Activated T-cell treated with anti-CD3 and anti-CD28 coated beads for 48 hours (primary cell): Measurements from ENCODE around the gene UGGT2.
"Not testable (repeated sequence)": the region's sequence is repeated elsewhere in the genome, so short reads cannot be mapped to it uniquely, and the experiment has no call there.

Source experiments
- DNase-seq: peaks from one replicate; pipeline ENCODE4 v3.0.0-alpha.2; 2020; ENCODE audit warnings: low read depth

Gene UGGT2

DNA sequence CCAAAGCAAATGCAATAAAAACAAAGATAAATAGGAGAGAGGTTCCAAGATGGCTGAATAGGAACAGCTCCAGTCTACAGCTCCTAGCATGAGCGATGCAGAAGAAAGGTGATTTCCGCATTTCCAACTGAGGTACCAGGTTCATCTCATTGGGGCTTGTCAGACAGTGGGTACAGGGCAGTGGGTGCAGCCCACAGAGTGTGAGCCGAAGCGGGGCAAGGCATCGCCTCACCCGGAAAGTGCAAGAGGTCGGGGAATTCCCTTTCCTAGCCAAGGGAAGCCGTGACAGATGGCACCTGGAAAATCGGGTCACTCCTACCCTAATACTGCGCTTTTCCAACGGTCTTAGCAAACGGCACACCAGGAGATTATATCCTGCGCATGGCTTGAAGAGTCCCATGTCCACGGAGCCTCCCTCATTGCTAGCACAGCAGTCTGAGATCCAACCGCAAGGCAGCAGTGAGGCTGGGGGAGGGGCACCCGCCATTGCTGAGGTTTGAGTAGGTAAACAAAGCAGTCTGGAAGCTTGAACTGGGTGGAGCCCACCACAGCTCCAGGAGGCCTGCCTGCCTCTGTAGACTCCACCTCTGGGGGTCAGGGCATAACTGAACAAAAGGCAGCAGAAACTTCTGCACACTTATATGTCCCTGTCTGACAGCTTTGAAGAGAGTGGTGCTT, 6.6 kb downstream of the UGGT2 start:
- not testable (repeated sequence) for DNase-seq

DNA sequence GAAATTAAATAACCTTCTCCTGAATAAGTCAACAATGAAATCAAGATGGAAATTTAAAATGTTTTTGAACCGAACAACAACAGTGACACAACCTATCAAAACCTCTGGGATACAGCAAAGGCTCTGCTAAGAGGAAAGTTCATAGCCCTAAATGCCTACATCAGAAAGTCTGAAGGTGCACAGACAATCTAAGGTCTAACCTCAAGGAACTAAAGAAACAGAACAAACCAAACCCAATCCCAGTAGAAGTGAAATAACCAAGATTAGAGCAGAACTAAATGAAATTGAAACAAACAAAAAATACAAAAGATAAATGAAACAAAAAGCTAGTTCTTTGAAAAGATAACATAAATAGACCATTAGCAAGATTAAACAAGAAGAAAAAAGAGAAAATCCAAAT, 9.0 kb downstream of the UGGT2 start:
- no peak for DNase-seq

DNA sequence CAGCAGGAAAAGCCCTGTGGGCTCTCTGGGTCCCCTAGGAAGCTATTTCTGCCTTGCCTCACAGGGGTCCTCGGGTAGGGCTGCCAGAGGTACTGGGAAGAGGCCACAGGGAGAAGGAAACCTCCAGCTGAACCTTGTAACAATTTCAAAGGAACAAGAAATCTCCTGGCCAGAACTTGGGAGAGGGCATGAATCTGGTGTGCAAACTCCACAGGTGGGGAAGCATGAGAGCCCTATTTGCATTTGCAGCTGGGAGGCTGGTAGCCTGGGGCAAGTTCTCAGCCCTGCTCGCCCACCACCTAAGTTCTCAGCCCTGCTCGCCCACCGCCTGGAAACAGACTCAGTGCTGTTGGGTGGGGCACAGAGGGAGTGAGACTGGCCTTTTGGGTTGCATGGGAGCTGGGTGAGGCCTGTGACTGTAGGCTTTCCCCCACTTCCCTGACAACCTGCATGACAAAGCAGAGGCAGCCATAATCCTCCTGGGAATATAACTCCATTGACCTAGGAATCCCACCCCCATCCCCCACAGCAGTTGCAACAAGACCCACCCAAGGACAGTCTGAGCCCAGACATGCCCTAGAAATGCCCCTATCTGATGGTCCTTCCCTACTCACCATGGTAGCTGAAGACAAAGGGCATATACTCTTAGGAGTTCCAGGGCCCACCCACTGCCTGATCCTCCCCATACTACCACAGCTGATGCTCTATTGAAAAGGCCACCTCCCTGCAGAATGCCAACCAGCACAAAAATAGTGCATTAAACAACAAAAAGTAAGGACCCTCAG, 11.7 kb downstream of the UGGT2 start:
- DNase-seq = no peak

DNA sequence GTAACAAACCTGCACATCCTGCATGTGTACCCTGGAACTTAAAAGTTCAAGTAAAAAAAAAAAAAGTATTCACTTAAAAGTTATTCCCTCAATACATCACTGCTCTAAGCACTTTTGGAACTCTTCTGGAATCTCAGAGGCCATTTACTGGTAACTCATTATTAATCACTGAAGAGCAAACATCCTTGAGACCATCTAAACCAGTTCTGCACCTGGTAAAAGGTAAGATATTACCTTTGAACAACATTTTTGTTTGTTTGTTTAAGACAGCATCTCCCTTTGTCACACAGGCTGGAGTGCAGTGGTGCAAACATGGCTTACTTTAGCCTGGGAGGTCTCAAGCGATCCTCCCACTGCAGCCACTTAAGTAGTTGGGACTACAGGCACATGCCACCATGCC, 16.7 kb downstream of the UGGT2 start:
- DNase-seq = no peak

DNA sequence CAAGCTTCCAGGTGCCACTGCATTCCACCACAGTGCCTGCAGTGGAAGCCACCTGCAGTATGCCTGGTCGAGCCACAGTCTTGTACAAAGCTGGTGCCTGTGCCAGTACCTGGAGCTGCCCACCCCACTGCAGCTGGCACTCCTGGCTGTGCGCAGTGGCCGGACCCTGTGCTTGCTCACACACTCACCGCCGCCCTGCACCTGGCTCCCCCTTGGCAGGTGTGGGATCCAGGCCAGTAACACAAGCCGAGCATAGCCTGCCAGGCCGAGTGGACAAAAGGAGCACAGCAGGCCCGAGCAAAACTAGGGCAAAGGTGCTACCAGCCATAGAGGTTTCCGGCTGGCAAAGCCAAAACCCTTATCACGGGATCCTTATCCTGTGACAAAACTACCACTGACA, 18.5 kb downstream of the UGGT2 start:
- no peak for DNase-seq

DNA sequence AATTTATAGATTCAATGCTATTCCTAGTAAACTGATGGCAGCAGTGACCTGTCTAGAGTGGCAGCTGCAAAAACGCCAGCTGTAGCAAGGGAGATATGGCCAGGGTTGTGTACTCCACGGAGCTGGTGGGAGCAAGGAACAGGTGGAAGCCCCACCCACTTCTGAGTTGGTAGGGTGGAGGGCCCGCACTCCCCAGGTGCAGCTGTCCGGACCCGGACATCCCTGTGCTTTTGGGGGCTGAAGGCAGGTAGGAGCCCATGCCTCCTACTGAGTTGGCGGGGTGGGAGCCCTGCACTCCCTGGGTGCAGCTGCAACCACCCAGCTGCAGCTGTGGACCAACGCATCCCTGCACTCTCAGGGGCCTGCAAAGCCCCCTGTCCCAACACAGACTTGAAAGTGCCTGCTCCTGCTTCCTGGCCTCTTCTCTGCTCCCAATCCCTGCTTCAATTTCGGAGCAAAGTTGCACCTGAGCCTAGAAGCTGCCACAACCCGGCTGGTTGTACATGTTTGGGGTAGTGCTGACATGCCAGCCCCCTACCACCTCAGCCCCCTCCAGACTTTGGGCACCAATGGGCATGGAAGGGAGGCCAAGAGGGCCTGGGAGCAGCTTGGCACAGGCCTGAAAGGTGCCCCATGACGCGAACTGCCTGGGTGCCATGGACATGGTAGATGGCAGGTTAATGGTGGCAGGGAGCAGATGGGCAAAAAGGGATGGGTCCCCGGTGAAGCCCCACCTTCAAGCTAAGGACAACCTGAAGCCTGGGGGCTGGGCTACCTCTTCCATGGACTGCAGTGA, 19.8 kb downstream of the UGGT2 start:
- no peak for DNase-seq

DNA sequence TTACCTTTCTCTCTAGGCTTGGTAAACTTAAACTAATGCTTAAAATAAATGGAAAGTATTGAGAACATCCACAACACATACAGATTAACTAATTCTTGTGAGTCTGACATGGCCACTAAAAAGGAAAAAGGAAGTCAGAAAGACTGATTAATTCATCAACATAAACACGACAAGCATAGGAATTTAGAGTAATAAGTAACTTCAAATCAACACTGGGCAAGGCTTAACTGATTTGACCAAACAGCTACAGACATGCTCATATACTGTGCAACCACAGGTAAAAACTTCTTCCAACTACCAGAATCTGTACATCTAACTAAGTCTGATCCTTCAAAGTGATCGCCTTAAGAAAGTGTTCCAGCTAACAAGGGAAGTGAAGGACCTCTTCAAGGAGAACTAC, 20.5 kb downstream of the UGGT2 start:
- DNase-seq = no peak

DNA sequence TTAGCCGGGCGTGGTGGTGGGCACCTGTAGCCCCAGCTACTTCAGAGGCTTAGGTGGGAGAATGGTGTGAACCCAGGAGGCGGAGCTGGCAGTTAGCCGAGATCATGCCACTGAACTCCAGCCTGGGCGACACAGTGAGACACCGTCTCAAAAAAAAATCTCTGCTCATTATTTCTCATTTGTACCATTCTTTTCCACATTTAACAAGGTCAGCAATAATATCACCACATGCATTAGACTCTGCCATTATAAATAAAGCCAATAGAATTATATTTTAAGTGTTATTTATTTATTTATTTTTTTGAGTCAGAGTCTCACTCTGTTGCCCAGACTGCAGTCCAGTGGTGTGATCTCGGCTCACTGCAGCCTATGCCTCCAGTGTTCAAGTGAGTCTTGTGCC, 24.2 kb downstream of the UGGT2 start:
- DNase-seq = no peak

DNA sequence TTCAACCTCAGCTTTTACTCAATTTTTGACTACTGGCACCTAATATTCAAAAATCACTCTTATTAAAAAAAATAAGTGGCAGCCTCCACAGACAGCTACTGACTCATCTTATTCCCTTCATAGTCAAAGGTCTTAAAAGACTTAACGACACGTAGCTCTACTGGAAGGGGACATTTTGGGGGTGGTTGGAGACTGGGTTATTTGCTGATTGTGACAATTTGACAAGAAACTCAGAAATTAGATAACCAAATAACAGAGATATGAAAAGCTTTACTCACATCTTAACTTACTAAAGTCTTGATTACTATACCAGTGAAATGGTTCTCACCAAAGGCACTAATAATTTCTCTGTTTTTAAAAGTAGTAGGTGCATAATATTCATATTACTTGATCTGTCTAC, 25.7 kb downstream of the UGGT2 start:
- no peak for DNase-seq

DNA sequence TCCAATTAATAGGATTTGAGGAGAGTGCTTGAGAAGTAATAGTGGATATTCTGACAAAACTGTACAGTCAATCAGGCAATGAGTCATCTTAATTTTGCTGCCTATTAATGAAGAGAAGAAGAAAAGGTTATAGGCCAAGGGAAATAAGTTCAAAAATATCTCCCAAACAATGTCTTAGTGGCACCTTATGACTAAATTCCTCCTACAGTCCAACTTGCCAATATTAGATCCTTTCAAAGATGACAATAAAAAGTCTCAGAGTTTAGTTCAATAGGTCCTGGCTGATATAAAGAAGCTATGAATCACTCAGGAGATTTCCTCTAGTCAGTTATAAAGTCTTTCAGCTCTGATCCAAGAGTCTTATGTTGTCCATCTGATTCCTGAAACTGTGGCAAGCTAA, 27.9 kb downstream of the UGGT2 start:
- no peak for DNase-seq

DNA sequence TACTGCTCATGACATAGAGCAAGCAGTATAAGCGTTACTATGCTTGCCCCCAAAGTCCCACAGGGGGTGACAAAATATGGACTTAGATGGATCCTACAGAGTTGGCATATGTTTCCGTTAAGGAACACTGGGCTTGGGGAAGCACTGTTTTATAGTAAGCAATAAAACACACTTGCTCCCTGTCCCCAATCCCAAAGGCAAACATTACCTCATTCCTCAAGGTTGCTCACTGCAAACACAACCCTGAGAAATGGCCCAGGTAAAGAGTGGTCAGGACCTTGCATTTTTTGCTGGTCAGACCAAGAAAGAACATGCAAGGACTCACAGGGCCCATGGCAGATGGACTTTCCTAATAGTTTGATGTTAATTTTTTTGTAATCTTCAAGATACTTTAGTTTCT, 32.3 kb downstream of the UGGT2 start:
- no peak for DNase-seq

DNA sequence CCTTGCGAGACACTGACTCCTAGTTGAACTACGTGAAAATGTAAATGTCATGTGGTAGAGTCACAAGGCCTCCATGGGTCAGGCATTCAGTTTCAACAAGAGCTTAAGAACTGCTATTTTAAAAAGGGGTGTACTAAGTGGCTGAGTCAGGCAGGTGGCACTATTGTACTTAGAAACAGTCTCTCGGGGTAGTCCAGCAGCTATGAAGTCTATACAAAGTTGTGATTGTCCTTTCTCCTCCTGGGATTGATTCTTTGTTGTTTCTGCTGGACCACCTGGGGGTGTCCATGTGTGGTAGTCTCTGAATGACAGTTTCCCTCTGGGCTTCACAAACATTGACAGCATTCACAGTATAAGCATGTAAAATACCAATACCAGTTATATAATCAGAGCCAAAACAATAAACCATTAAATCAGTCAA, 33.0 kb downstream of the UGGT2 start:
- no peak for DNase-seq

DNA sequence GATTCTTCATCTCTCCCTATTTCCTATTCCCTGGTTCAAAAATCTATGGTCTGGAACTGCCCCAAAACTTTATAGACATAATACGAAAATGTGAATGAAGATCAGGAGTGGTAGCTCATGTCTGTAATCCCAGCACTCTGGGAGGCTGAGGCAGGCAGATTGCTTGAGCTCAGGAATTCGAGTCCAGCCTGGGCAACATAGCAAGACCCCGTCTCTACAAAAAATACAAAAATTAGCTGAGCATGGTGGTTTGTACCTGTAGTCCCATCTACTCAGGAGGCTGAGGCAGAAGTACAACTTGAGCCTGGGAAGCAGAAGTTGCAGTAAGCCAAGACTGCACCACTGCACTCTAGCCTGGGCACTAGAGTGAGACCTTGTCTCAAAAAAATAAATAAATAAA, 35.1 kb downstream of the UGGT2 start:
- no peak for DNase-seq

DNA sequence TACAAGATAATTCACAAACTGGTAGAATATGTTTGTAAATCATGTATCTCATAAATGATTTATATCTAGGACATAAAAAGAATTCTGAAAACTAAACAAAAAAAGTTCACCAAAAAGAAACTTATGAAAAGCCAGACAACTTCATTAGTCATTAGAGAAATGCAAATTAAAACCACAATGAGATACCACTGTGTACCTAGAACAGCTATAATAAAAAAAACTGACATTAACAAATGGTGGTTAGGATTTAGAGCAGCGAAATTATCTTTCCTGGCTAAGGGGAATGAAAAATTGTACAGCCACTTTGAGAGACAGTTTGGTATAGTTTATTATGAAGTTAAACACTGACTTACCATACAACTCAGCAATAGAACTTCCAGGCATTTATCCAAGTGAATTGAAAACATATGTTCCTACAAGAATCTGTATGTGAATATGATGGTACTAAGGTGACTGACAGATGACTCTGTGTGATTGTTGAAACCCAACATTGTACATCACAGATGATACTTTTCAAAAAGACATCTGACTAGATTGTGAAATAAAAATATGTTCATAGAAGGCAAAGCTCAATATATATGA, 41.8 kb downstream of the UGGT2 start:
- no peak for DNase-seq

DNA sequence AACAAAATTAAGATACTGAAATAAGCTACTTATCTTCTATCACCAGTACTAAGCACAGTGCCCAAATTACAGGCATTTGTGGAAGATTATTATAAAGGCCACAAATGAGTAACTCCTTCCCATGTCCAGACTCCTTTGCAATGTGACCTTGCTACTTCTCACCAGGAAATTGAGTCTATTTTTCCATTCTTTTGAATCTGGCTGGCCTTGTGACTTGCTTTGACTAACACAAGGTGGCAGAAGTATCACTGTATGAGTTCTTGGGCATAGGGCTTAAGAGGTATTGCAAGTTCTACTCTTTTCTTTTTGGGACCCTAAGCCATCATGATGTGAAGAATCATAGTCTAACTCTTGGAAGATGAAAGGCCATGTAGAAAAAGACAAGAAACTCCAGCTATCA, 49.9 kb downstream of the UGGT2 start:
- no peak for DNase-seq

DNA sequence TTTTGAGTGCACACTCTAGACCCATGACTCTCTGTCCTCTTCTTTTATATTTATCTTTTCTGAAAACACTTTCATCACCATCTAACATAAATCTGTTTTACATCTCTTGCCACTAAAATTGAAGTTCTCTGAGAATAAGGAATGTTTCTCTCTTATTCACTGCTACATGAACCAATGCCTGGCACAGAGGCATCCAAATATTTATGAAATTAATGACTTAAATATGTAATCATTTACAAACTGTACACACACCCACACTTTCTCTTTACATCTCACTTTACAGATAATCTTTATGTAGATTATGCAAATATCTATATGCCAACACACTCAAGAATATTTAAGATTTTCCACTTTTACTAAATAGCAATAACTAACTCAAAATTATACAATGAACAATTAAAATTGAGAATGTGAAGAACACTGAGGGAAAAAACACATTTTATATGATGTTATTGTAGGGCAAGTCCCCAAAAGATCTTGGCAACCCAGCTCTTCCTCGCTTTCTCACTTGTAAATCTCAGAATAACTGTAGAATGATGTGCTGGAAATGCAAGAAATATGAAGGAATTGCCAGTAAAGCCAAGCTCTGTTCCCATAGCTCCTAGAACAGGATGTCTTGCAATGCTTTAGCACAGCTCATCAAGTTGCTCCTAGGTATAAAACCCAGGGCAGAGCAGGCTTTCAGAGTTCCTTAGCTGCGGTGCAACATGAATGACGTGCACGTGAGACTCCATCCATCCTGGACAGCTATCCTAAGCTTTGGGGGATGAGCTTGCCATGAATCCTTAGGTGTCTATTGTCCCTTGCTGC, 50.7 kb downstream of the UGGT2 start:
- DNase-seq = no peak

DNA sequence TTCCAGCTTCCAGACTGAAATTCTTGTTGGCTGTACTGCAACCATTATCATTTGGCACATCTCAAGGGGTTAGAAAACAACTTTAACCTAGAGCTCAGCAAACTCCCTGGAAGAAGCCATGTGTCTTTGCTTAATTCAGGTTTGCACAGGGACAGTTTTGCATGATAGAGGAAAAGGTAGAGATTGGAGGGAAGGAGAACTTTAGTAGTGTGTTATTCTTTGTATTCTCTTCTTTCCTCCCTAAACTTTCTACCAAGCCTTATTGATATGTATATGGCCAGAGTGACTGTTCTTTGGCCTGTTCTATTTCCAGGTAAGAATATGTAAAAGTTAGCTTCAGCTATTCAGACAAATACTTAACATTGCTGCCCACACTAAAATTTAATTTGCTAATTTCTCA, 53.1 kb downstream of the UGGT2 start:
- no peak for DNase-seq

DNA sequence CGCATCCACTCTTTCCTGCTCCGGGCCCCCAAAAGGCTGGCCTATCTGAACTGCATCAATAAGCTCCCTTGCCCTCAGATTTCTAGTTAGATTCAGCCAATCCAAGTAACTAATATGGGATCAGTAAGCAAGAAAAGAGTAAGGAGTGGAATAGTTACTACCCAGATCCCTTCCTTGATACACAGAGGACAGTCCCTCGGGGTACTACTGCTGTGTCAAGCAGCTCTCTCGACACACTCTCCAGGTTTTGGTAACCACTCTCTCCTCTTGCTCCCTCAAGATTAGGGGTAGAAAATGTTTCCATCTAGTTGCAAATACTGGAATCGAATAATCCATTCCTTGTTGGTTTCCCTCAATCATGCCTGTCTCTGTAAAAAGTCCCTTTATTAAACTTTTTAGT, 65.4 kb downstream of the UGGT2 start:
- DNase-seq = no peak

DNA sequence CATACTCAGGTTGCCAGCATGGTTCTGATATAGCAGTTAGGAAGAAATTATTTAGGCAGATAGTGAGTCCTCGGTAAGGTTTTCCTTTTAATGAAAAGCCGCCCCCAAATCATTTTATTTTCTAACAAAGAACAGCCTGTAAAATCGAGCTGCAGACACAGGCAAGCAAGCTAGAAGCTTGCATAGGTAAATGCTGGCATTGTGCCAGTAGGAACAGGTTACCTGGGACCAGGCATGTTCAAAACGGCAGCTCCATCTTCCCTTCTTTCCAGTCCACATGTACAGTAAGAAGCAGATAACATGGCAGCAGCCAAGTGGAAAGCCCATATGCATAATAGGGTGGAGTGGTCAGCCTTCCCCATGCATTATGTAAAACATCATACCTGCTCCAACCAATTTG, 71.1 kb downstream of the UGGT2 start:
- DNase-seq = no peak

DNA sequence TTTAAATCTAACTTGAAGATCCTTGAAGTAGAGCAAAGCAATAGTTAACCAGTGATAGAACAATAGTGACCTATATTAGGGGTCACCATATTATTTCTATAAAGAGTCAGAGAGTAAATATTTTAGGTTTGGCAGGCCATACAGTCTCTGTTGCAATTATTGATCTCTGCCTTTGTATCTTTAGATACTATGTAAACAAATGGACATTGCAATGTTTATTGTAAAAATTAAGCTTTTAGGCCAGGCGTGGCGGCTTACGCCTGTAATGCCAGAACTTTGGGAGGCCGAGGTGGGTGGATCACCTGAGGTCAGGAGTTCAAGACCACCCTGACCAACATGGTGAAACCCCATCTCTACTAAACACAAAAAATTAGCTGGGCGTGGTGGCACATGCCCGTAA, 80.5 kb downstream of the UGGT2 start:
- DNase-seq = not testable (repeated sequence)

DNA sequence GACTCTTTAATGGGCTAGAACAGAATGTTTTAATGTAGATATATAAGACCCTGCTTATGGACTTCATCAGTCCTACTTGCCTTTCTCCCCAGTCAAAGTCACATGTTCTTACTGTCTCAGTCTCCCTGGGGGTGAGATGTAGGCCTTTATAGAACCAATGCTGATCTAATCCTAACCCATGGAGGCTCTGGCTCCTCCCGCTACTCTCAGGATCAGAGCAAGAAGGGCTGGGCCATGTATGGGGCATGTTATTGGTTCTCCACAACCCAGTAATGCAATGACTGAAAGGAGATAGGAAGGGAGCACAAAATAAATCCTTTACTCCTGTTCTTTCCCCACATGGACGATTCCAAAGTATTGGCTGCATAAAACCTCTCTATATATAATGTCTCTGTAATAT, 82.3 kb downstream of the UGGT2 start:
- no peak for DNase-seq

DNA sequence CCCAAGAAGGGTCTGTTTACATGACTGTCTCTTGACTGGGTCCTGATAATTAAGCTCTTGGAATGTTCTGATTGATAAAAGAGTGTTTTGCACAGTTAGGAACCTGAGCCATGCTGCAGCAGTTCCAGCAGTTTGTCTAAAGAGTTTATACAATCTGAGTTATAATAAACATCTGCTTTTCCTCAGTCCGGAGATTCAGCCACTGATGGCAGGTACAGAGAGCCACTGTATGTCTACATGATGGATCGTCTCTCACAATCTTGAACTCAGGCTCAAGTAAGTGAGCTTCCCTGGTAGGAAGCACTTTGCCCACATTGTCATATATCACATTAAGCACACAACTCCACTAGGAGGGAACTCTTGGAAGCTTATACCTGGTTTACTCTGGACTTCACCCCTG, 84.3 kb downstream of the UGGT2 start:
- no peak for DNase-seq
